Thyroid gland (tissue), 4 donors: ENCODE results near the gene UBL4B. TPM values are rescaled to one million over a fixed set of nuclear protein-coding genes. Genes with fewer than 3 reads are reported as not detected.

Experiments used
- DNase-seq, 2 donors: peaks; one replicate each; pipeline ENCODE4 v3.0.0-alpha.2; 2019
- H3K27ac ChIP-seq, 3 donors: fragments of 200-600 bp; sonication (generic); 1 replicate in 2 of 3; 2 replicates in 1 of 3; pipeline ENCODE4 v1.5.1; 2016 to 2019; ENCODE audit warnings: mild to moderate bottlenecking in 1 of 3, moderate library complexity in 1 of 3
- H3K27me3 ChIP-seq: fragments of 200-600 bp; sonication (generic); one replicate; pipeline ENCODE4 v1.5.1; 2019
- H3K36me3 ChIP-seq, 2 donors: fragments of 200-600 bp; sonication (generic); one replicate each; pipeline ENCODE4 v1.5.1; 2016 to 2019
- H3K4me1 ChIP-seq, 2 donors: fragments of 200-600 bp; sonication (generic); one replicate each; pipeline ENCODE4 v1.5.1; 2017 to 2019
- H3K4me3 ChIP-seq, 3 donors: fragments of 200-600 bp; sonication (generic); replicated peaks in 1 of 3; 1 replicate in 2 of 3; 2 replicates in 1 of 3; pipeline ENCODE4 v1.5.1; 2016; ENCODE audit warnings: mild to moderate bottlenecking in 1 of 3
- H3K9me3 ChIP-seq: fragments of 200-600 bp; sonication (generic); one replicate; pipeline ENCODE4 v1.5.1; 2017
- POLR2A ChIP-seq, 2 donors: fragments of 450-650 bp; IDR thresholded peaks; one replicate each; pipeline ENCODE4 v1.6.1; 2017; ENCODE audit warnings: antibody characterized with exemption in 2 of 2, mild to moderate bottlenecking in 2 of 2, moderate library complexity in 1 of 2
- WGBS, 2 donors: methylation state at CpG; one replicate each; pipeline ENCODE4 v1.1.5; 2017; 5-methylcytosine and 5-hydroxymethylcytosine counted together
- intact Hi-C: fragments of 100-400 bp; cut with DNase I; formaldehyde crosslinking; loops from one replicate; pipeline ENCODE4 v1.15.1; 2023
- total RNA-seq, 4 donors: library from RNA; depleted of rRNA; stranded (reverse); fragments of >200 nt; gene quantifications; one replicate each; pipeline ENCODE4 v1.2.3, GENCODE V29; 2016
- TF ChIP-seq, protein P1 (sequence below), 6 experiments: fragments of 200-600 bp in 3 of 6; fragments of 450-650 bp in 3 of 6; sonication (generic) in 3 of 6; IDR thresholded peaks; one replicate each; pipeline ENCODE4 v1.5.1; 2016 to 2019; ENCODE audit warnings: antibody characterized with exemption in 6 of 6, mild to moderate bottlenecking in 2 of 6, inconsistent platforms in 1 of 6, moderate library complexity in 1 of 6

The UBL4B gene
- total RNA-seq, 4 donors from 2014 or later = 0.27 TPM; not detected in 3

- Histone ChIP-seq H3K27ac (peak overlapping the region in 2 of 3 donors; percentile 35 to 65), H3K9me3 (no peaks in the 10 kb centered on the region), H3K36me3 (no peaks in the 10 kb centered on the region), H3K4me3 (peak overlapping the region; percentile 31 to 51 (median 42)), H3K4me1 (peaks cover 11 to 14% of the 10 kb centered on the region in 2 donors), H3K27me3 (peaks cover 19% of the 10 kb centered on the region)
- intact Hi-C loops = no loop called here
- 9 to 17% methylated on average over 37 to 52 of the region's 72 CpGs for WGBS, 2 donors
- TF ChIP-seq, protein P1, sequence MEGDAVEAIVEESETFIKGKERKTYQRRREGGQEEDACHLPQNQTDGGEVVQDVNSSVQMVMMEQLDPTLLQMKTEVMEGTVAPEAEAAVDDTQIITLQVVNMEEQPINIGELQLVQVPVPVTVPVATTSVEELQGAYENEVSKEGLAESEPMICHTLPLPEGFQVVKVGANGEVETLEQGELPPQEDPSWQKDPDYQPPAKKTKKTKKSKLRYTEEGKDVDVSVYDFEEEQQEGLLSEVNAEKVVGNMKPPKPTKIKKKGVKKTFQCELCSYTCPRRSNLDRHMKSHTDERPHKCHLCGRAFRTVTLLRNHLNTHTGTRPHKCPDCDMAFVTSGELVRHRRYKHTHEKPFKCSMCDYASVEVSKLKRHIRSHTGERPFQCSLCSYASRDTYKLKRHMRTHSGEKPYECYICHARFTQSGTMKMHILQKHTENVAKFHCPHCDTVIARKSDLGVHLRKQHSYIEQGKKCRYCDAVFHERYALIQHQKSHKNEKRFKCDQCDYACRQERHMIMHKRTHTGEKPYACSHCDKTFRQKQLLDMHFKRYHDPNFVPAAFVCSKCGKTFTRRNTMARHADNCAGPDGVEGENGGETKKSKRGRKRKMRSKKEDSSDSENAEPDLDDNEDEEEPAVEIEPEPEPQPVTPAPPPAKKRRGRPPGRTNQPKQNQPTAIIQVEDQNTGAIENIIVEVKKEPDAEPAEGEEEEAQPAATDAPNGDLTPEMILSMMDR (IDR thresholded peaks at IDR 0.05) = no peak
- no peak for TF ChIP-seq POLR2A (IDR thresholded peaks at IDR 0.05)
- DNase-seq = peak; percentile 32 to 43
These were observed 27.8 kb upstream of the UBL4B start for GRCh38 chr1:110084227-110085078.

GRCh38 chr1:110085671-110086070 lies 26.6 kb upstream of the UBL4B start:
- no peaks in the 10 kb centered on the region for H3K9me3 ChIP-seq
- no peak for DNase-seq
- no peaks in the 10 kb centered on the region for H3K36me3 ChIP-seq
- TF ChIP-seq, protein P1 (IDR thresholded peaks at IDR 0.05) = no peak
- TF ChIP-seq POLR2A (IDR thresholded peaks at IDR 0.05) = no peak
- no peak overlapping the region for H3K27ac ChIP-seq
- no peak overlapping the region for H3K4me3 ChIP-seq
- 88 to 89% methylated on average over 5 of the region's 5 CpGs for WGBS, 2 donors
- intact Hi-C loops = no loop called here
- peaks cover 19% of the 10 kb centered on the region for H3K27me3 ChIP-seq
- peaks cover 11 to 14% of the 10 kb centered on the region in 2 donors for H3K4me1 ChIP-seq

DNA sequence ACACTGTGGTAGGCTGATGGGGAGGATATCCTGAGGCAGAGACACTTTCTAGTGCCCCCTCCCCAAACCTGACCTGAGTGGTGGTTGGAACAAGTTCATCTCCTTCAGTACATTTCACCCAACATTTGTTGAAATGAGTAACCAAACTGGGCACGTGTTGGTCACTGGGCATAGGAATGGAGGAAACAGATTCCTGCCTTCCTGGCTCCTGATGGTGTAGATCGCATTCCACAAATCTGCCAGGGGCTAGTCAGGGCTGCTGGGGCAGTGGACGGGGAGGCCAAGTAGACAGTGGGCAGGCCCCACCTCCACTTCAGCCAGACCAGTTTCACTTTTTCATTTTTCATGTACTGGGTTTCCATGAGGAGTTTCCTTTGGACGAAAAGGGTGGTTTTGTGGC lies 25.3 kb upstream of the UBL4B start:
- no peaks in the 10 kb centered on the region for H3K36me3 ChIP-seq
- TF ChIP-seq, protein P1 (IDR thresholded peaks at IDR 0.05) = no peak
- TF ChIP-seq POLR2A (IDR thresholded peaks at IDR 0.05) = no peak
- intact Hi-C loops = no loop called here
- WGBS, 2 donors = 77 to 87% methylated on average over 4 of the region's 4 CpGs
- H3K9me3 ChIP-seq = no peaks in the 10 kb centered on the region
- DNase-seq = no peak
- H3K27me3 ChIP-seq = peaks cover 19% of the 10 kb centered on the region
- peaks cover 11 to 14% of the 10 kb centered on the region in 2 donors for H3K4me1 ChIP-seq
- H3K4me3 ChIP-seq = no peak overlapping the region
- no peak overlapping the region for H3K27ac ChIP-seq

DNA sequence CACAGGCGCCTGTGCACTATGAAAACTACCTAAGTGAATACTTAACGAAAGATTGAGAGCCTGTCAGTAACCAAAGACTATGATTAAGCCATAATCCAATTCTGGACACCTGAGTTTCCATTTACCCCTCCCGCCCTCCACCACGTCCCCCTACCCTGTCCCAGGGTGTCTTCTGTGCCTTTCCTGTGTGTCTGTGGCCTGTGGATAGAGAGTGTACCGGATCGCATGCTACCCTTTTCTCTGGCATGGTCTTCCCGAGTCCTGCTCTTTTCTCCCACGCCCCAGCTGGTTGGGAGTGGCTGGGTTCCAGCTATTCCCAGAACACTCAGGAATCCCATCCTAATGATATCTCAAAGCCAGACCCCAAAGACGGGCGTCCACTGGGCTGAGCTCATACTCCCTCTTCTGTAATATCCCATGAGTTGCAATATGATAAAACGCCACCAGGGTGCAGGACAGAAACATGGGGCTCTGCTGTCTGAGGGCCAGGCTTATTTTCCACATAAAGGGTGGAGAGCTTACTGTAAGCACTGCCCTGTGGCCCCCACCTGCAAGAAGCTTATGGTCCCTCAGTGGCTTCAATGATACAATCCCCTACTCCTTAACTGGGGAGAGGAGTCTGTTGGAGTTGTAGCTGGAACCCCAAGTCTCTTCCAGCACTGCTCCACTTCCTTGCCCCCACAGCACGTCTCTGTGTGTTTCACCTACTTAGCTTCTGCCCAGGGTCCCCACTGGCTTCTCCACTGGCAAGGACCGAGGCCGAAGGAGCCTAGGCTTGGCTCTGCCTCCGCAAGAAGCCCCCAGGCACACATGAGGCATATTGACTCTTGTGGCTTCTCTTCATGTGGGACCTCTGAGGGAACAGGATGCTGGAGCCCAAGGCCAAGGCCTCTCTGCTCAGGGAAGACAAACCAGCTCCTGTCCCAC lies 24.2 kb upstream of the UBL4B start:
- no peak for TF ChIP-seq POLR2A (IDR thresholded peaks at IDR 0.05)
- TF ChIP-seq, protein P1 (IDR thresholded peaks at IDR 0.05) = peak; percentile 19 to 69 (median 44)
- 55 to 57% methylated on average over 14 to 15 of the region's 15 CpGs for WGBS, 2 donors
- Histone ChIP-seq H3K9me3 (no peaks in the 10 kb centered on the region), H3K27ac (no peak overlapping the region), H3K4me3 (no peak overlapping the region), H3K27me3 (peaks cover 15% of the 10 kb centered on the region), H3K36me3 (no peaks in the 10 kb centered on the region), H3K4me1 (peaks cover 11 to 14% of the 10 kb centered on the region in 2 donors)
- intact Hi-C loops = no loop called here
- peak; percentile 15 to 17 for DNase-seq
